ENCODE data around the gene IL21R.

DNA sequence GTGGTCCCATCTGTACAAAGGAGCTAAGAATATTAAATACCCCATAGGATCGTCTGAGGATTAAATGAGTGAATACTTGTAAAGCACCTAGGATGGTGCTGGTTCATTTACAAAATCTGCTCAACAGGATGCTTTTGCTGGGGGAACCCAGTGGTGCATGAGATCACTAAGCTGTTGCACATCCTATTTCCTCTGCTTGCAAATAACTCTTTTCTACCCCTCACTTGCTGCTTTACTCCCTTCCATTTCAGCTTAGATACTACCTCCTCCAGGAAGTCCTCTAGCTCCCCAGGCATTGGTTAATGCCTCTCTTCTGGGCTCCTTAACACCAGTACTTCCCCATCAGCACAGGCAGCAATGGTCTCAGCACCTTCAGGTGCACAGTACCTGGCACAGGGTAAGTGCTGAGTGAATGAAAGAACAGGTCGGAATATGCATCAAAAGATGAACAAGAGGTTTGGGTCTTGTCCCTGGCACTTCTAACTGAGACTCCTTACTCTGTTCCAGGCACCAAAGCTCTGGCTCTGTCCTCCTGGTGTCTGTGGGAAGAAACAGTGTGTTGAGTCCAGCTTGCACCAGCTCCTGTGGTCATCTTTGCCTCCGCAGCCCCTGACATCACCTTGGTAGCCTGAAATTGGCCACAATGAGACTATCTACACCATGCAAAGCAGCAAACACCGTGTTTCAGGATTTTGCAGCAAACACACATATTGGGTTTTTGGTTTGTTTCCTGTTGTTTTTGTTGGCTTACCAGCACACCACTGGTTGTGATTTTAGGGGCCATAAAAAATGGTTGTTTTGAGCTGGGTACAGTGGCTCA, 24.1 kb upstream of the IL21R start:
- TF ChIP-seq, protein P1, sequence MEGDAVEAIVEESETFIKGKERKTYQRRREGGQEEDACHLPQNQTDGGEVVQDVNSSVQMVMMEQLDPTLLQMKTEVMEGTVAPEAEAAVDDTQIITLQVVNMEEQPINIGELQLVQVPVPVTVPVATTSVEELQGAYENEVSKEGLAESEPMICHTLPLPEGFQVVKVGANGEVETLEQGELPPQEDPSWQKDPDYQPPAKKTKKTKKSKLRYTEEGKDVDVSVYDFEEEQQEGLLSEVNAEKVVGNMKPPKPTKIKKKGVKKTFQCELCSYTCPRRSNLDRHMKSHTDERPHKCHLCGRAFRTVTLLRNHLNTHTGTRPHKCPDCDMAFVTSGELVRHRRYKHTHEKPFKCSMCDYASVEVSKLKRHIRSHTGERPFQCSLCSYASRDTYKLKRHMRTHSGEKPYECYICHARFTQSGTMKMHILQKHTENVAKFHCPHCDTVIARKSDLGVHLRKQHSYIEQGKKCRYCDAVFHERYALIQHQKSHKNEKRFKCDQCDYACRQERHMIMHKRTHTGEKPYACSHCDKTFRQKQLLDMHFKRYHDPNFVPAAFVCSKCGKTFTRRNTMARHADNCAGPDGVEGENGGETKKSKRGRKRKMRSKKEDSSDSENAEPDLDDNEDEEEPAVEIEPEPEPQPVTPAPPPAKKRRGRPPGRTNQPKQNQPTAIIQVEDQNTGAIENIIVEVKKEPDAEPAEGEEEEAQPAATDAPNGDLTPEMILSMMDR (IDR thresholded peaks at IDR 0.05): no peak
- no peak for TF ChIP-seq ZFX (IDR thresholded peaks at IDR 0.05; ENCODE audit: borderline replicate concordance)
